Activated gamma-delta T cell treated with anti-CD3 and anti-CD28 coated beads, Interleukin-2, amount 50 U/mL, for 16 hours (primary cell): Measurements from ENCODE around the gene BLOC1S4.
"Not testable (repeated sequence)": the region's sequence is repeated elsewhere in the genome, so short reads cannot be mapped to it uniquely, and the experiment has no call there.

Experiments used
- DNase-seq: peaks from one replicate; pipeline ENCODE4 v3.0.0-alpha.2; 2020; ENCODE audit warnings: low read depth

The BLOC1S4 gene

GRCh38 chr4:6718932-6719610 lies 3.1 kb downstream of the BLOC1S4 start:
- DNase-seq: no peak

- no peak for DNase-seq
Observed at GRCh38 chr4:6719611-6720179, 3.7 kb downstream of the BLOC1S4 start.

GRCh38 chr4:6720202-6720699 lies 4.3 kb downstream of the BLOC1S4 start:
- peak; percentile 82 for DNase-seq

- DNase-seq: no peak
Observed at GRCh38 chr4:6721121-6721520, 5.1 kb downstream of the BLOC1S4 start.

- DNase-seq: no peak
Observed at GRCh38 chr4:6722891-6723290, 6.9 kb downstream of the BLOC1S4 start.

- DNase-seq: no peak
Observed at GRCh38 chr4:6723851-6724250, 7.9 kb downstream of the BLOC1S4 start.

GRCh38 chr4:6724421-6725111 lies 8.6 kb downstream of the BLOC1S4 start:
- DNase-seq: no peak

- not testable (repeated sequence) for DNase-seq
Observed at GRCh38 chr4:6725427-6725961, 9.5 kb downstream of the BLOC1S4 start.

GRCh38 chr4:6727081-6727942 lies 11.3 kb downstream of the BLOC1S4 start:
- no peak for DNase-seq

GRCh38 chr4:6727943-6728250 lies 11.9 kb downstream of the BLOC1S4 start:
- DNase-seq: no peak

GRCh38 chr4:6728320-6729029 lies 12.5 kb downstream of the BLOC1S4 start:
- no peak for DNase-seq

GRCh38 chr4:6730603-6731317 lies 14.8 kb downstream of the BLOC1S4 start:
- no peak for DNase-seq

- DNase-seq: no peak
Observed at GRCh38 chr4:6731318-6731675, 15.3 kb downstream of the BLOC1S4 start.

GRCh38 chr4:6731780-6732179 lies 15.8 kb downstream of the BLOC1S4 start:
- no peak for DNase-seq

- no peak for DNase-seq
Observed at GRCh38 chr4:6732441-6733357, 16.7 kb downstream of the BLOC1S4 start.

- no peak for DNase-seq
Observed at GRCh38 chr4:6733358-6734164, 17.6 kb downstream of the BLOC1S4 start.

- no peak for DNase-seq
Observed at GRCh38 chr4:6734165-6734786, 18.3 kb downstream of the BLOC1S4 start.

- no peak for DNase-seq
Observed at GRCh38 chr4:6739920-6740319, 23.9 kb downstream of the BLOC1S4 start.

- DNase-seq: no peak
Observed at GRCh38 chr4:6740347-6740746, 24.4 kb downstream of the BLOC1S4 start.
